Progenitor cell of endocrine pancreas (in vitro differentiated cells): Measurements from ENCODE around the gene ARMC8. TPM values are rescaled to one million over a fixed set of nuclear protein-coding genes. Genes with fewer than 3 reads are reported as not detected.

ENCODE experiments used
- DNase-seq: peaks from one replicate; pipeline ENCODE4 v3.0.0; 2021; ENCODE audit warnings: low spot score; ENCODE audit not compliant: unreplicated experiment
- H3K27ac Mint-ChIP-seq: 2 replicates; pipeline ENCODE4 v1.8.0; 2021; ENCODE audit warnings: mild to moderate bottlenecking, moderate library complexity, mixed read lengths
- H3K27me3 Mint-ChIP-seq: 2 replicates; pipeline ENCODE4 v1.8.0; 2021; ENCODE audit warnings: mixed read lengths
- H3K36me3 Mint-ChIP-seq: 2 replicates; pipeline ENCODE4 v1.8.0; 2022; ENCODE audit warnings: mixed read lengths; ENCODE audit not compliant: insufficient read depth
- H3K4me1 Mint-ChIP-seq: 2 replicates; pipeline ENCODE4 v1.8.0; 2021; ENCODE audit warnings: low read depth, mixed read lengths
- H3K4me3 Mint-ChIP-seq: 2 replicates; pipeline ENCODE4 v1.8.0; 2021; ENCODE audit warnings: low read depth, mild to moderate bottlenecking, moderate library complexity, mixed read lengths
- H3K9me3 Mint-ChIP-seq: 2 replicates; pipeline ENCODE4 v1.8.0; 2021; ENCODE audit warnings: low read depth, mixed read lengths
- CTCF ChIP-seq: fragments of 200-600 bp; sonication (generic); IDR thresholded peaks from one replicate; pipeline ENCODE4 v1.5.0; 2021; ENCODE audit warnings: antibody characterized with exemption, mild to moderate bottlenecking; ENCODE audit not compliant: unreplicated experiment
- total RNA-seq: library from RNA; stranded (reverse); gene quantifications from 2 replicates; pipeline ENCODE4 v1.2.1, GENCODE V29; 2021

ARMC8 gene
- total RNA-seq, 1 donor from 2014 or later = 71.3 TPM

DNA sequence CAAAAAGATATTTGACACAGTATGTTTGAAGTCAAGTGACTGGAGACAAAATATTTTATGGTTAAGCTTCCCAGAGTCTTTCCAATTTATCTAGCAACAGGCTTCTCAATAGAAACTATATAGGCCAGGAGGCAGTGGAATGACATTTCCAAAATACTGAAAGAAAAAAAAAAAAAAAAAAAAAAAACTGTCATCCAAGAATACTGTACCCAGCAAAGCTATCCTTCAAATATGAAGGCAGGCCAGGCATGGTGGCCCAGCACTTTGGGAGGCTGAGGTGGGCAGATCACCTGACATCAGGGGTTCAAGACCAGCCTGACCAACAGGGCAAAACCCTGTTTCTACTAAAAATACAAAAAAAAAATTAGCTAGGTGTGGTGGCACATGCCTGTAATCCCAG, 121.7 kb downstream of the ARMC8 start:
- no peak overlapping the region for H3K4me3 Mint-ChIP-seq
- H3K4me1 Mint-ChIP-seq = no peaks in the 10 kb centered on the region
- DNase-seq = no peak
- peaks cover 13% of the 10 kb centered on the region for H3K36me3 Mint-ChIP-seq
- peaks cover 34% of the 10 kb centered on the region for H3K9me3 Mint-ChIP-seq
- no peak overlapping the region for H3K27ac Mint-ChIP-seq
- no peak for TF ChIP-seq CTCF
- peaks cover 3% of the 10 kb centered on the region for H3K27me3 Mint-ChIP-seq

DNA sequence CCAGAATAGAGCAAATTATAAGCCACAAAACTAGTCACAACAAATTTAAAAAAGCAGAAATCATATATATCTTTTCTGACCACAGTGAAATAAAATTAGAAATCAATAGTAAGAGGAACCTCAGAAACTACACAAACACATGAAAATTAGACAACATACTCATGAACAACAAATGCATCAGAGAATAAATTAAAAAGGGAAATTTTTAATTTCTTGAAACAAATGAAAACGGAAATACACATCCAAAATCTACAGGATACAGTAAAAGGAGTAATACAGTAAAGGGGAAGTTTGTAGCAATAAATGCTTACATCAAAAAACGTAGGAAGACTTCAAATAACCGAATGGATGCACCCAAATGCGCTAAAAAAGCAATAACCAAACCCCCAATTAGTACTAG, 123.4 kb downstream of the ARMC8 start:
- Mint-ChIP-seq H3K36me3 (peaks cover 13% of the 10 kb centered on the region), H3K9me3 (peaks cover 34% of the 10 kb centered on the region)
- no peak for DNase-seq

DNA sequence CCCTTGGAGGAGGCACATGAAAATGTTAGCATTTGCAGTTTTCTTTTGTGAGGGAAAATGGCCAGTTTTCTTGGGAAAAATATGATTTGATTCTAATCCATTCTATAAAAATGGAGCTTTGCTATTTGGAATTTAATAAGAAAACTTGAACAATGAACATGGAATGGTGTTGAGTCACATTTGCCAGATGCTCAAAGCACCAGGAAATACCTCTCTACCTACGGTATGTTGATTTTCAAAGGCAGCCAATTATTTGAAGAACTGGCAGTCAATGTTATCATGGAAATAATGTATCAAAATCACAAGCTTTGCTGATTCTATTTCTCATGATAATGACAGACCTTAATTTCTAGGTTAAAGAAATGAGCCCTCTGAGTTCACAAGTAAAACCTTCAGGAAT, 127.7 kb downstream of the ARMC8 start:
- TF ChIP-seq CTCF = no peak
- DNase-seq = no peak
- H3K4me1 Mint-ChIP-seq = no peaks in the 10 kb centered on the region
- H3K9me3 Mint-ChIP-seq = peaks cover 20% of the 10 kb centered on the region
- no peak overlapping the region for H3K27ac Mint-ChIP-seq
- peaks cover 5% of the 10 kb centered on the region for H3K27me3 Mint-ChIP-seq
- H3K4me3 Mint-ChIP-seq = no peak overlapping the region
- H3K36me3 Mint-ChIP-seq = peaks cover 3% of the 10 kb centered on the region

More for the DNA sequence above, 123.4 kb downstream of the ARMC8 start:
- Mint-ChIP-seq H3K27me3 (peaks cover 5% of the 10 kb centered on the region), H3K4me3 (no peak overlapping the region), H3K27ac (no peak overlapping the region), H3K4me1 (no peaks in the 10 kb centered on the region)
- no peak for TF ChIP-seq CTCF

DNA sequence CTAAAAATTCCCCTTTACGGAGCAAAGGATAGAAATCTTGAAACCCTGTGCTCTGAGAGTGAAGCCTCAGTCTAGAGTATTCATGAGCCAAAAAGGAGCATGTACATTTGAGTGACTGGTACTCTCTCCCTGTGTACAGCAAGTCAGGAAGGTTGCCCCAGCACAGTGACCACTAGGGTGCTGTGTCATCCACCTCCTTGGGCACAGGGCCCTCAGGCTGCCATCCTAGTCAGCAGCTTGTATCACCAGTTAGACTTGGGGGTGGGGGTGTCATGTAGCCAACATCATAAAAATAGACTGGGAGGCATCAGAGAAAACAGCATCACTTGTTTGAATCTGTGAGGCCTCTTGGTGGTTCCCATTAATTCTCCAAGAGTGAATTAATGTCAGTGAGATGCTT, 130.6 kb downstream of the ARMC8 start:
- no peak for DNase-seq
- Mint-ChIP-seq H3K36me3 (no peaks in the 10 kb centered on the region), H3K4me3 (no peak overlapping the region), H3K4me1 (peaks cover 5% of the 10 kb centered on the region), H3K27ac (no peak overlapping the region), H3K9me3 (no peaks in the 10 kb centered on the region), H3K27me3 (peaks cover 8% of the 10 kb centered on the region)
- no peak for TF ChIP-seq CTCF

DNA sequence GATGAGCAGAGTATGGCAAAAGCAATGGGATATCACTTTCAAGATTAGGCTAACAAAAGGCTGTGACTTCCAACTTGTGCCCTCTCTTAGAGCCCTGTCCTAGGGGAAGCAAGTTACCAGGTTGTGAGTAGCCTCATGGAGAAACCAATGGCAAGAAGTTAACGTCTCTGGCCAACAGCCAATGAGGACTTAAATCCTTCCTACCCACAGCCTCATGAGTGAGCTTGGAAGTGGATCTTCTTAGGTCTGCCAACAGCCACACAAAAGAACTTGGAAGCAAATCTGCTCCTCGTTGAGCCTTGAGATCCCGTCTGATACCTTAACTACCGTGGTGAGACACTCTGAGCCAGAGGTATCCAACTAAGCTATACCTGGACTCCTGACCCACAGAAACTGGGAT, 136.9 kb downstream of the ARMC8 start:
- no peak for TF ChIP-seq CTCF
- H3K27ac Mint-ChIP-seq = no peak overlapping the region
- H3K4me1 Mint-ChIP-seq = peaks cover 8% of the 10 kb centered on the region
- no peak overlapping the region for H3K4me3 Mint-ChIP-seq
- peaks cover 12% of the 10 kb centered on the region for H3K27me3 Mint-ChIP-seq
- DNase-seq = no peak
- no peaks in the 10 kb centered on the region for H3K36me3 Mint-ChIP-seq
- no peaks in the 10 kb centered on the region for H3K9me3 Mint-ChIP-seq
